Ishikawa (cell line): ENCODE measurements around the gene EHBP1L1.
A peak's percentile ranks its signal among the peaks of the same experiment; 100 is the strongest.

Experiments
- CEBPB ChIP-seq: IDR thresholded peaks from 2 replicates; pipeline ENCODE4 v1.6.1; 2012
- CREB1 ChIP-seq: IDR thresholded peaks from 2 replicates; pipeline ENCODE4 v1.6.1; 2012; ENCODE audit warnings: low read depth
- EP300 ChIP-seq: IDR thresholded peaks from 2 replicates; pipeline ENCODE4 v1.6.1; 2012; ENCODE audit warnings: borderline replicate concordance
- FOXM1 ChIP-seq: IDR thresholded peaks from 2 replicates; pipeline ENCODE4 v1.6.1; 2012; ENCODE audit warnings: low read depth, borderline replicate concordance
- NFIC ChIP-seq: IDR thresholded peaks from 2 replicates; pipeline ENCODE4 v1.6.1; 2012
- RAD21 ChIP-seq: IDR thresholded peaks from 2 replicates; pipeline ENCODE4 v1.6.1; 2012; ENCODE audit warnings: low read depth
- REST ChIP-seq: IDR thresholded peaks from 2 replicates; pipeline ENCODE4 v1.6.1; 2012; ENCODE audit warnings: low read depth, mild to moderate bottlenecking
- TAF1 ChIP-seq: IDR thresholded peaks from 2 replicates; pipeline ENCODE4 v1.6.1; 2012; ENCODE audit warnings: low read depth, mild to moderate bottlenecking
- TCF12 ChIP-seq: IDR thresholded peaks from 2 replicates; pipeline ENCODE4 v1.6.1; 2012; ENCODE audit warnings: low read depth
- USF1 ChIP-seq: IDR thresholded peaks from 2 replicates; pipeline ENCODE4 v1.6.1; 2012
- YY1 ChIP-seq: IDR thresholded peaks from 2 replicates; pipeline ENCODE4 v1.6.1; 2012; ENCODE audit warnings: low read depth
- ZBTB7A ChIP-seq: IDR thresholded peaks from 2 replicates; pipeline ENCODE4 v1.6.1; 2012; ENCODE audit warnings: low read depth

GRCh38 chr11:65615229-65615949, 39.5 kb downstream of the EHBP1L1 start, which contains the start of gene PCNX3:
- TF ChIP-seq TAF1 (peak; percentile 54; the same call in 1 of the 2 replicates), TCF12 (peak; percentile 63; the same call in 1 of the 2 replicates), ZBTB7A (no peak), USF1 (no peak), REST (no peak), CREB1 (peak; percentile 85), RAD21 (no peak), CEBPB (no peak), EP300 (peak; percentile 51; the same call in 1 of the 2 replicates), YY1 (peak; percentile 82), NFIC (no peak), FOXM1 (no peak)
